ENCODE results near the gene DLGAP1. TPM values are rescaled to one million over a fixed set of nuclear protein-coding genes. Genes with fewer than 3 reads are reported as not detected.

DLGAP1 gene
- total RNA-seq, 1 donor from 2014 or later = 0.28 TPM

- ATAC-seq = no peak
These were observed 524.7 kb downstream of the DLGAP1 start for GRCh38 chr18:3930126-3931012.

GRCh38 chr18:3924455-3924854 lies 530.7 kb downstream of the DLGAP1 start:
- ATAC-seq = no peak

- peak; percentile 54 for ATAC-seq
These were observed 531.4 kb downstream of the DLGAP1 start for GRCh38 chr18:3923750-3924149.

- no peak for ATAC-seq
These were observed 533.3 kb downstream of the DLGAP1 start for GRCh38 chr18:3921826-3922225.

- no peak for ATAC-seq
These were observed 534.3 kb downstream of the DLGAP1 start for GRCh38 chr18:3920832-3921231.

GRCh38 chr18:3919396-3920061 lies 535.6 kb downstream of the DLGAP1 start:
- ATAC-seq = no peak

GRCh38 chr18:3916082-3916481 lies 539.0 kb downstream of the DLGAP1 start:
- ATAC-seq = no peak

GRCh38 chr18:3914833-3915610 lies 540.1 kb downstream of the DLGAP1 start:
- no peak for ATAC-seq

GRCh38 chr18:3914109-3914508 lies 541.0 kb downstream of the DLGAP1 start:
- ATAC-seq = no peak

- no peak for ATAC-seq
These were observed 542.4 kb downstream of the DLGAP1 start for GRCh38 chr18:3912705-3913104.

- ATAC-seq = no peak
These were observed 543.7 kb downstream of the DLGAP1 start for GRCh38 chr18:3911413-3911812.

- ATAC-seq = no peak
These were observed 544.6 kb downstream of the DLGAP1 start for GRCh38 chr18:3910512-3910911.

GRCh38 chr18:3907955-3908354 lies 547.2 kb downstream of the DLGAP1 start:
- ATAC-seq = no peak

GRCh38 chr18:3906116-3906750 lies 548.9 kb downstream of the DLGAP1 start:
- no peak for ATAC-seq

- no peak for ATAC-seq
These were observed 551.8 kb downstream of the DLGAP1 start for GRCh38 chr18:3903337-3903736.

GRCh38 chr18:3902676-3903075 lies 552.4 kb downstream of the DLGAP1 start:
- ATAC-seq = no peak

- ATAC-seq = no peak
These were observed 553.3 kb downstream of the DLGAP1 start for GRCh38 chr18:3901811-3902210.

- ATAC-seq = no peak
These were observed 554.1 kb downstream of the DLGAP1 start for GRCh38 chr18:3901042-3901441.

GRCh38 chr18:3900327-3900726 lies 554.8 kb downstream of the DLGAP1 start:
- ATAC-seq = no peak

- no peak for ATAC-seq
These were observed 556.1 kb downstream of the DLGAP1 start for GRCh38 chr18:3898861-3899613.

- no peak for ATAC-seq
These were observed 563.0 kb downstream of the DLGAP1 start for GRCh38 chr18:3892152-3892551.

- ATAC-seq = no peak
These were observed 563.9 kb downstream of the DLGAP1 start for GRCh38 chr18:3891245-3891644.
